K562 (cell line): ENCODE data around the gene CELF6. TPM values are rescaled to one million over a fixed set of nuclear protein-coding genes. Genes with fewer than 3 reads are reported as not detected.
A peak's percentile ranks its signal among the peaks of the same experiment; 100 is the strongest.

ENCODE experiments used
- ATAC-seq: fragments of 200-7000 bp; cut with Tn5 transposase; 3 replicates; pipeline ENCODE4 v1.9.1; 2020; ENCODE audit warnings: moderate library complexity
- BruUV-seq: library from RNA; stranded (reverse); fragments of 400-500 nt; replicated peaks from 2 replicates; lab custom pipeline; 2021; lab: Mats Ljungman, UMichigan
- CTCF ChIA-PET: fragments of 300-600 bp; formaldehyde crosslinking; extraction: SDS; loops from one replicate; lab custom pipeline; 2021; ENCODE audit warnings: low intra/inter-chr PET ratio; lab: Yijun Ruan, JAX
- POLR2A ChIA-PET: fragments of 300-600, 350-650 bp; sonication (Branson Sonifier 250); formaldehyde crosslinking; extraction: SDS; loops from one replicate; lab custom pipeline; 2021; ENCODE audit warnings: antibody characterized with exemption, inconsistent platforms; lab: Yijun Ruan, JAX
- DNase-seq, 4 experiments: peaks; one replicate each; pipeline versions ENCODE4 v3.0.0 to v3.0.0-alpha.2; 2011 to 2018; ENCODE audit warnings: low spot score in 3 of 4, mixed read lengths in 3 of 4; ENCODE audit errors: extremely low read depth in 1 of 4
- FAIRE-seq: peaks from 2 replicates; lab custom pipeline; 2011; peaks lifted over from hg19 to GRCh38; lab: Jason Lieb, UNC
- H2AFZ ChIP-seq: 2 replicates; pipeline ENCODE4 v1.6.0; 2011; ENCODE audit warnings: low read depth, low read length, control low read depth, inconsistent platforms
- H3K27ac ChIP-seq: fragments of 200-600 bp; 3 replicates; pipeline ENCODE4 v1.8.0; 2011; ENCODE audit warnings: low read depth, mild to moderate bottlenecking, control low read depth, inconsistent platforms, low read length, moderate library complexity, mixed read lengths; ENCODE audit errors: extremely low read depth
- H3K27me3 ChIP-seq, 2 experiments: fragments of 300-600 bp in 1 of 2; 2 replicates in 1 of 2; 3 replicates in 1 of 2; pipeline versions ENCODE4 v1.6.0 to v1.8.0; 2011; ENCODE audit warnings: inconsistent platforms in 2 of 2, low read length in 2 of 2, mild to moderate bottlenecking in 1 of 2, mixed read lengths in 1 of 2, moderate library complexity in 1 of 2; ENCODE audit not compliant: control insufficient read depth in 2 of 2, insufficient read depth in 2 of 2
- H3K36me3 ChIP-seq: fragments of 300-600 bp; 3 replicates; pipeline ENCODE4 v1.8.0; 2011; ENCODE audit warnings: mild to moderate bottlenecking, low read length, inconsistent platforms; ENCODE audit not compliant: control insufficient read depth, insufficient read depth
- H3K4me1 ChIP-seq, 2 experiments: fragments of 200-600 bp in 1 of 2; replicated peaks in 1 of 2; 2 replicates in 1 of 2; 3 replicates in 1 of 2; pipeline versions ENCODE4 v1.5.1 to v1.8.0; 2011; ENCODE audit warnings: inconsistent platforms in 2 of 2, low read length in 2 of 2, mild to moderate bottlenecking in 1 of 2, mixed read lengths in 1 of 2, moderate library complexity in 1 of 2; ENCODE audit not compliant: control insufficient read depth in 2 of 2, insufficient read depth in 2 of 2
- H3K4me2 ChIP-seq: 2 replicates; pipeline ENCODE4 v1.6.1; 2011; ENCODE audit warnings: low read length, control low read depth, inconsistent platforms, mixed read lengths; ENCODE audit not compliant: insufficient read depth
- H3K4me3 ChIP-seq: fragments of 200-600 bp; sonication (generic), shearing (Covaris generic); 2 replicates; pipeline ENCODE4 v1.5.1; 2016; ENCODE audit warnings: control low read depth, inconsistent platforms
- H3K79me2 ChIP-seq: fragments of 200-600 bp; 3 replicates; pipeline ENCODE4 v1.8.0; 2011; ENCODE audit warnings: low read length, inconsistent platforms; ENCODE audit not compliant: control insufficient read depth, insufficient read depth
- H3K9ac ChIP-seq, 2 experiments: 2 replicates each; pipeline versions ENCODE4 v1.6.0 to v1.6.1; 2011; ENCODE audit warnings: low read depth in 2 of 2, low read length in 2 of 2, control low read depth in 1 of 2, inconsistent platforms in 1 of 2, mild to moderate bottlenecking in 1 of 2, mixed read lengths in 1 of 2; ENCODE audit not compliant: insufficient read depth in 1 of 2
- H3K9me1 ChIP-seq: one replicate; pipeline ENCODE4 v1.6.0; 2011; ENCODE audit warnings: inconsistent platforms, mild to moderate bottlenecking, low read length, moderate library complexity; ENCODE audit not compliant: control insufficient read depth, insufficient read depth
- H3K9me3 ChIP-seq: replicated peaks from 2 replicates; pipeline ENCODE4 v1.5.1; 2011; ENCODE audit warnings: low read depth, low read length, inconsistent platforms; ENCODE audit not compliant: control insufficient read depth, insufficient read depth
- H4K20me1 ChIP-seq: replicated peaks from 2 replicates; pipeline ENCODE4 v1.6.1; 2011; ENCODE audit warnings: low read length, inconsistent platforms, mixed read lengths; ENCODE audit not compliant: control insufficient read depth, insufficient read depth
- CBX2 ChIP-seq: fragments of 200-600 bp; sonication (generic); IDR thresholded peaks from one replicate; pipeline ENCODE4 v1.6.1; 2012; ENCODE audit warnings: mild to moderate bottlenecking, low read length, inconsistent platforms; ENCODE audit not compliant: insufficient read depth, poor library complexity, severe bottlenecking
- SMARCE1 ChIP-seq: fragments of 450-650 bp; IDR thresholded peaks from 2 replicates; pipeline ENCODE4 v1.7.1; 2016; ENCODE audit warnings: mild to moderate bottlenecking
- VEZF1 ChIP-seq: fragments of 200-800 bp; sonication (Bioruptor generic); IDR thresholded peaks from 2 replicates; pipeline ENCODE4 v1.6.1; 2017; ENCODE audit warnings: missing genetic modification characterization, missing compliant biosample characterization
- WGBS: fragments of 100-300 bp; shearing (Covaris generic); methylation state at CpG from one replicate; pipeline ENCODE4 v1.1.6; 2016; ENCODE audit warnings: low coverage, mixed read lengths; ENCODE audit not compliant: insufficient coverage; ENCODE audit errors: missing lambda C conversion rate; 5-methylcytosine and 5-hydroxymethylcytosine counted together
- in situ Hi-C: fragments of 300-500 bp; cut with MboI; formaldehyde crosslinking; loops from 4 replicates; pipeline ENCODE4 v1.15.0; 2018; ENCODE audit warnings: inconsistent platforms, mixed read lengths
- intact Hi-C: fragments of 100-400 bp; cut with micrococcal nuclease; formaldehyde crosslinking; loops from 2 replicates; pipeline ENCODE4 v1.14.2; 2022
- polyA plus RNA-seq, 8 experiments: library from polyadenylated mRNA; depleted of rRNA in 4 of 8; stranded (reverse) in 5 of 8; unstranded in 3 of 8; fragments of >200 nt; fragmentation: Nextera tagmentation in 2 of 8; fragmentation: Illumina TruSeq in 1 of 8; extraction: Ambion mirVana in 2 of 8; extraction: Trizol in 1 of 8; gene quantifications; 2 replicates each; pipeline versions ENCODE4 v1.2.1 to v1.2.3, GENCODE V29; 2011 to 2014; ENCODE audit warnings: inconsistent platforms in 1 of 8, missing spikeins in 1 of 8
- total RNA-seq, 7 experiments: library from RNA; depleted of rRNA in 6 of 7; stranded (reverse); fragments of >200 nt in 6 of 7; fragmentation: Illumina TruSeq in 2 of 7; extraction: Trizol in 2 of 7; gene quantifications; 2 replicates each; pipeline versions ENCODE4 v1.2.1 to v1.2.3, GENCODE V29; 2011 to 2021; ENCODE audit warnings: low replicate concordance in 1 of 7

Gene CELF6
- total and polyA plus RNA-seq, 9 of the 15 experiments (the other 6 are each of a cell fraction or from before 2014, with no cell fraction given), result 0.01 to 0.11 TPM; not detected in 7

- Histone ChIP-seq H2AFZ (no peak overlapping the region), H4K20me1 (peaks cover 6% of the 10 kb centered on the region), H3K4me1 (peaks cover 0 to 11% of the 10 kb centered on the region in 2 experiments; a peak in 3 of 5 replicates), H3K9ac (no peak overlapping the region), H3K9me3 (no peaks in the 10 kb centered on the region), H3K27ac (no peak overlapping the region), H3K79me2 (no peaks in the 10 kb centered on the region), H3K36me3 (no peaks in the 10 kb centered on the region), H3K9me1 (no peaks in the 10 kb centered on the region), H3K4me3 (no peak overlapping the region), H3K4me2 (no peak overlapping the region), H3K27me3 (no peaks in the 10 kb centered on the region; a peak in 2 of 5 replicates)
- TF ChIP-seq SMARCE1 (no peak), CBX2 (no peak), VEZF1 (CRISPR knock-in tag) (peak; percentile 17; the same call in 1 of the 2 replicates)
- ATAC-seq (no peak), FAIRE-seq (no peak), DNase-seq (no peak)
- CTCF ChIA-PET, result no interaction called here
- intact Hi-C loops, result loop anchor here (10.0 kb wide), 1 partner anchor 269 kb away; no protein-coding TSS in a partner anchor
- POLR2A ChIA-PET, result no interaction called here
- 0% methylated on average over 4 of the region's 6 CpGs for WGBS
- no TSS peak for BruUV-seq
- in situ Hi-C loops, result loop anchor here (25.0 kb wide), 3 partner anchors 771 to 1771 kb away; partner anchors contain the start of gene GOLGA6A
Observed at GRCh38 chr15:72315706-72316370, 4.1 kb downstream of the CELF6 start.
